A673 (cell line): ENCODE results near the gene IKBKE. TPM values are rescaled to one million over a fixed set of nuclear protein-coding genes. Genes with fewer than 3 reads are reported as not detected.

Source experiments
- BruUV-seq: library from RNA; stranded (reverse); fragments of 400-500 nt; replicated peaks from 2 replicates; lab custom pipeline; 2021; lab: Mats Ljungman, UMichigan
- CTCF ChIA-PET: fragments of 300-600 bp; sonication (Branson Sonifier 250); formaldehyde crosslinking; loops from one replicate; lab custom pipeline; 2022; ENCODE audit warnings: antibody characterized with exemption; lab: Charles Lee
- POLR2A ChIA-PET: fragments of 300-600 bp; sonication (Branson Sonifier 250); formaldehyde crosslinking; loops from one replicate; lab custom pipeline; 2022; ENCODE audit warnings: antibody characterized with exemption; ENCODE audit not compliant: low non-redundant PET; lab: Charles Lee
- DNase-seq: peaks from one replicate; pipeline ENCODE4 v3.0.0-alpha.2; 2015; ENCODE audit warnings: low spot score
- H3K27ac ChIP-seq: fragments of 200-600 bp; sonication (generic); 2 replicates; pipeline ENCODE4 v1.5.1; 2016; ENCODE audit warnings: mixed run types, low read depth, mild to moderate bottlenecking, mixed read lengths, antibody characterized with exemption, low read length; ENCODE audit not compliant: poor library complexity, severe bottlenecking
- H3K27me3 ChIP-seq: fragments of 200-600 bp; sonication (generic); replicated peaks from 2 replicates; pipeline ENCODE4 v1.6.1; 2017; ENCODE audit warnings: mixed run types, low read depth, mild to moderate bottlenecking, mixed read lengths, antibody characterized with exemption, low read length; ENCODE audit not compliant: insufficient read depth, poor library complexity
- H3K36me3 ChIP-seq: fragments of 200-600 bp; sonication (generic); 2 replicates; pipeline ENCODE4 v1.6.1; 2016; ENCODE audit warnings: mixed run types, mild to moderate bottlenecking, mixed read lengths, antibody characterized with exemption, low read length; ENCODE audit not compliant: insufficient read depth, poor library complexity, severe bottlenecking
- H3K4me1 ChIP-seq: fragments of 200-600 bp; sonication (generic); 2 replicates; pipeline ENCODE4 v1.6.1; 2017; ENCODE audit warnings: mixed run types, mild to moderate bottlenecking, mixed read lengths, antibody characterized with exemption, low read length; ENCODE audit not compliant: insufficient read depth, poor library complexity, severe bottlenecking
- H3K4me3 ChIP-seq: fragments of 200-600 bp; sonication (generic); 2 replicates; pipeline ENCODE4 v1.5.1; 2016; ENCODE audit warnings: low read depth, mixed run types, mild to moderate bottlenecking, mixed read lengths, low read length; ENCODE audit not compliant: poor library complexity, severe bottlenecking
- H3K9me3 ChIP-seq: fragments of 200-600 bp; sonication (generic); 2 replicates; pipeline ENCODE4 v1.6.1; 2016; ENCODE audit warnings: mixed run types, low read depth, mild to moderate bottlenecking, mixed read lengths, antibody characterized with exemption, low read length; ENCODE audit not compliant: poor library complexity, severe bottlenecking
- CTCF ChIP-seq: fragments of 300-800, 200-600 bp; sonication (generic); conservative IDR thresholded peaks from 2 replicates; pipeline ENCODE4 v1.5.1; 2017; ENCODE audit warnings: low read depth, mild to moderate bottlenecking, antibody characterized with exemption, low read length, moderate library complexity, mixed read lengths
- EZH2 ChIP-seq: fragments of 200-600 bp; sonication (generic); IDR thresholded peaks from 2 replicates; pipeline ENCODE4 v1.6.1; 2017; ENCODE audit warnings: borderline replicate concordance, low read depth, mild to moderate bottlenecking, mixed read lengths, antibody characterized with exemption, low read length; ENCODE audit not compliant: poor library complexity, severe bottlenecking
- intact Hi-C: fragments of 100-400 bp; cut with micrococcal nuclease; formaldehyde crosslinking; loops from one replicate; pipeline ENCODE4 v1.10.0; 2022; ENCODE audit not compliant: unreplicated experiment
- total RNA-seq: library from RNA; stranded (reverse); gene quantifications from 2 replicates; pipeline ENCODE4 v1.2.3, GENCODE V29; 2021

IKBKE gene
- total RNA-seq, 1 experiment from 2014 or later: 2.9 TPM

GRCh38 chr1:206464456-206464964, 5.8 kb upstream of the IKBKE start:
- Histone ChIP-seq H3K27ac (no peak overlapping the region), H3K4me1 (peaks cover under 1% of the 10 kb centered on the region), H3K9me3 (no peaks in the 10 kb centered on the region), H3K36me3 (peaks cover 3% of the 10 kb centered on the region), H3K27me3 (no peaks in the 10 kb centered on the region), H3K4me3 (no peak overlapping the region)
- ChIA-PET POLR2A (no interaction called here), CTCF (no interaction called here)
- intact Hi-C loops: no loop called here
- no TSS peak for BruUV-seq
- TF ChIP-seq EZH2 (no peak), CTCF (no peak)
- DNase-seq: no peak

DNA sequence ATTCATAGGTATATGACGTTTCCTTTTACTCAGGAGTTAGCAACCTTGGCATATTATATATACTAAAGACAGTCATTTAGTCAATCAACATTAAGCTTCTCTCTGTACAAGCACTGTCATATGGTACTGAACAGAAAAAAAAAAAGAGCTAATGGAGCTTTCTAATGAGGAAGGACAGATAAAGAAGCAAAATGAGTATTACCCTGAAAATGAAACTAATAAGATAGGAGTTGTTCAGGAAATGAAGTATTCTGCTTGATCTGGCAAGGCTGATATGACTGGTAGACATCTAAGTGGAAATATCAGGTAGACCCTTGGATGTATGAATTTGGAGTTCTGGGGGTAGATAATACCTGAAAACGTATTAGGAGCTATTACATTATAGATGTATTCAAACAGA, 4.3 kb upstream of the IKBKE start:
- no peak for TF ChIP-seq EZH2
- TF ChIP-seq CTCF: no peak
- BruUV-seq: no TSS peak
- no peaks in the 10 kb centered on the region for H3K9me3 ChIP-seq

GRCh38 chr1:206466840-206467649, 3.2 kb upstream of the IKBKE start:
- no peak for DNase-seq
- no peaks in the 10 kb centered on the region for H3K27me3 ChIP-seq
- POLR2A ChIA-PET: no interaction called here
- intact Hi-C loops: no loop called here
- TF ChIP-seq CTCF (no peak), EZH2 (no peak)
- no peak overlapping the region for H3K4me3 ChIP-seq
- peaks cover 3% of the 10 kb centered on the region for H3K36me3 ChIP-seq
- CTCF ChIA-PET: no interaction called here
- H3K9me3 ChIP-seq: no peaks in the 10 kb centered on the region
- H3K4me1 ChIP-seq: peaks cover 25% of the 10 kb centered on the region
- no peak overlapping the region for H3K27ac ChIP-seq
- no TSS peak for BruUV-seq

More for the DNA sequence above, 4.3 kb upstream of the IKBKE start:
- Histone ChIP-seq H3K36me3 (peaks cover 3% of the 10 kb centered on the region), H3K4me3 (no peak overlapping the region), H3K27me3 (no peaks in the 10 kb centered on the region), H3K27ac (no peak overlapping the region), H3K4me1 (peaks cover 15% of the 10 kb centered on the region)
- intact Hi-C loops: no loop called here
- POLR2A ChIA-PET: no interaction called here
- no peak for DNase-seq
- CTCF ChIA-PET: interaction anchor here (1.0 kb wide), 1 partner anchor 14 kb away, joined by 6 read pairs; no protein-coding TSS in a partner anchor
